Endothelial cell of umbilical vein (primary cell): ENCODE measurements around the gene MUC7. TPM values are rescaled to one million over a fixed set of nuclear protein-coding genes. Genes with fewer than 3 reads are reported as not detected.

Source experiments
- BruUV-seq: library from RNA; stranded (reverse); fragments of 400-500 nt; replicated peaks from 2 replicates; lab custom pipeline; 2021; lab: Mats Ljungman, UMichigan
- CTCF ChIA-PET: fragments of 300-600, 350-600 bp; sonication (Branson Sonifier 250); formaldehyde crosslinking; loops from one replicate; lab custom pipeline; 2021; ENCODE audit warnings: antibody characterized with exemption, inconsistent platforms; lab: Charles Lee
- POLR2A ChIA-PET: fragments of 300-600, 350-600 bp; sonication (Branson Sonifier 250); formaldehyde crosslinking; loops from one replicate; lab custom pipeline; 2021; ENCODE audit warnings: antibody characterized with exemption, inconsistent platforms; lab: Charles Lee
- DNase-seq: peaks from one replicate; pipeline ENCODE4 v3.0.0-alpha.2; 2011; ENCODE audit warnings: low read depth, low spot score
- FAIRE-seq: peaks from 2 replicates; lab custom pipeline; 2011; peaks lifted over from hg19 to GRCh38; lab: Jason Lieb, UNC
- H2AFZ ChIP-seq: 2 replicates; pipeline ENCODE4 v1.6.0; 2012; ENCODE audit warnings: low read depth, low read length, control low read depth, inconsistent platforms
- H3K27ac ChIP-seq: 2 replicates; pipeline ENCODE4 v1.5.1; 2011; ENCODE audit warnings: low read depth, mild to moderate bottlenecking, control low read depth, low read length, moderate library complexity; ENCODE audit not compliant: insufficient read depth
- H3K27me3 ChIP-seq, 2 experiments: 2 replicates each; pipeline versions ENCODE4 v1.6.0 to v1.6.1; 2011; ENCODE audit warnings: low read length in 2 of 2, mixed read lengths in 1 of 2; ENCODE audit not compliant: control insufficient read depth in 2 of 2, insufficient read depth in 2 of 2
- H3K36me3 ChIP-seq, 2 experiments: 2 replicates in 1 of 2; 3 replicates in 1 of 2; pipeline ENCODE4 v1.5.1; 2011; ENCODE audit warnings: low read length in 2 of 2, mild to moderate bottlenecking in 1 of 2, moderate library complexity in 1 of 2; ENCODE audit not compliant: control insufficient read depth in 2 of 2, insufficient read depth in 2 of 2; ENCODE audit errors: extremely low read depth in 1 of 2
- H3K4me1 ChIP-seq: 3 replicates; pipeline ENCODE4 v1.5.1; 2011; ENCODE audit warnings: mild to moderate bottlenecking, low read length; ENCODE audit not compliant: control insufficient read depth, insufficient read depth; ENCODE audit errors: extremely low read depth
- H3K4me2 ChIP-seq: 2 replicates; pipeline ENCODE4 v1.6.1; 2011; ENCODE audit warnings: low read length, control low read depth, mixed read lengths; ENCODE audit not compliant: insufficient read depth
- H3K4me3 ChIP-seq, 3 experiments: fragments of 200-600 bp in 1 of 3; sonication (generic), shearing (Covaris generic) in 1 of 3; replicated peaks in 1 of 3; 2 replicates each; pipeline ENCODE4 v1.5.1; 2011 to 2016; ENCODE audit warnings: control low read depth in 3 of 3, low read length in 3 of 3, mild to moderate bottlenecking in 2 of 3, inconsistent platforms in 1 of 3, low read depth in 1 of 3, moderate library complexity in 1 of 3; ENCODE audit not compliant: insufficient read depth in 1 of 3
- H3K79me2 ChIP-seq: 2 replicates; pipeline ENCODE4 v1.6.0; 2012; ENCODE audit warnings: low read length, inconsistent platforms; ENCODE audit not compliant: control insufficient read depth, insufficient read depth
- H3K9ac ChIP-seq: replicated peaks from 2 replicates; pipeline ENCODE3; 2011; ENCODE audit warnings: low read length, control low read depth; ENCODE audit not compliant: insufficient read depth; ENCODE audit errors: extremely low read depth
- H3K9me1 ChIP-seq: replicated peaks from 3 replicates; pipeline ENCODE4 v1.6.0; 2011; ENCODE audit warnings: mild to moderate bottlenecking, low read length; ENCODE audit not compliant: control insufficient read depth, insufficient read depth; ENCODE audit errors: extremely low read depth
- H3K9me3 ChIP-seq: replicated peaks from 2 replicates; pipeline ENCODE4 v1.5.1; 2012; ENCODE audit warnings: low read length, inconsistent platforms; ENCODE audit not compliant: control insufficient read depth, insufficient read depth
- H4K20me1 ChIP-seq: replicated peaks from 2 replicates; pipeline ENCODE3; 2011; ENCODE audit warnings: mild to moderate bottlenecking, low read length; ENCODE audit not compliant: control insufficient read depth, insufficient read depth; ENCODE audit errors: extremely low read depth
- CTCF ChIP-seq, 2 donors: IDR thresholded peaks; 1 replicate in 1 of 2; 2 replicates in 1 of 2; pipeline ENCODE4 v1.5.1; 2011; ENCODE audit warnings: low read length in 2 of 2, mild to moderate bottlenecking in 2 of 2, moderate library complexity in 2 of 2, control low read depth in 1 of 2, inconsistent platforms in 1 of 2, low read depth in 1 of 2; ENCODE audit not compliant: insufficient read depth in 1 of 2; ENCODE audit errors: extremely low read depth in 1 of 2
- EZH2 ChIP-seq: IDR thresholded peaks from 2 replicates; pipeline ENCODE4 v1.6.1; 2012; ENCODE audit warnings: borderline replicate concordance, low read depth, mild to moderate bottlenecking, moderate library complexity, low read length, inconsistent platforms; ENCODE audit not compliant: severe bottlenecking
- GATA2 ChIP-seq: IDR thresholded peaks from 2 replicates; pipeline ENCODE4 v1.7.0; 2011; ENCODE audit warnings: low read depth, mild to moderate bottlenecking, moderate library complexity, mixed read lengths, low read length; ENCODE audit not compliant: insufficient read length, insufficient read depth
- JUN ChIP-seq: IDR thresholded peaks from 2 replicates; pipeline ENCODE4 v1.6.1; 2011; ENCODE audit warnings: borderline replicate concordance, low read depth; ENCODE audit not compliant: insufficient read length, insufficient read depth
- POLR2A ChIP-seq: IDR thresholded peaks from 2 replicates; pipeline ENCODE4 v1.6.1; 2012; ENCODE audit warnings: low read depth, mild to moderate bottlenecking, control low read depth, low read length
- POLR2AphosphoS5 ChIP-seq: IDR thresholded peaks from 2 replicates; pipeline ENCODE4 v1.6.1; 2012; ENCODE audit warnings: low read depth, mild to moderate bottlenecking, control low read depth, low read length, moderate library complexity; ENCODE audit not compliant: insufficient read depth
- dilution Hi-C: fragments of 300-500 bp; cut with MboI; formaldehyde crosslinking; loops from one replicate; pipeline ENCODE4 v1.15.0; 2019; ENCODE audit warnings: low sequenced_read_pairs; ENCODE audit not compliant: extremely low pct_ligation_motif_present
- intact Hi-C: fragments of 100-400 bp; cut with micrococcal nuclease; formaldehyde crosslinking; loops from one replicate; pipeline ENCODE4 v1.10.0; 2022
- polyA plus RNA-seq, 4 experiments: library from polyadenylated mRNA; depleted of rRNA in 3 of 4; stranded (reverse) in 3 of 4; unstranded in 1 of 4; fragments of >200 nt; gene quantifications; 2 replicates each; pipeline versions ENCODE4 v1.2.1 to v1.2.3, GENCODE V29; 2011 to 2012; ENCODE audit warnings: missing spikeins in 1 of 4
- total RNA-seq: library from RNA; stranded (reverse); gene quantifications from 2 replicates; pipeline ENCODE4 v1.2.3, GENCODE V29; 2021

Gene MUC7
- total and polyA plus RNA-seq, 2 donors (not counting 3 experiments of a cell fraction or from before 2014, with no cell fraction given): not detected

GRCh38 chr4:70505151-70505748 is 33.3 kb downstream of the MUC7 start:
- Histone ChIP-seq H3K9ac (no peak overlapping the region), H3K27ac (no peak overlapping the region), H3K4me1 (no peaks in the 10 kb centered on the region), H3K79me2 (no peaks in the 10 kb centered on the region), H3K36me3 (no peaks in the 10 kb centered on the region), H2AFZ (no peak overlapping the region), H3K9me1 (no peaks in the 10 kb centered on the region), H4K20me1 (no peaks in the 10 kb centered on the region), H3K4me2 (no peak overlapping the region), H3K9me3 (no peaks in the 10 kb centered on the region), H3K27me3 (peaks cover 0 to 1% of the 10 kb centered on the region in 2 experiments), H3K4me3 (no peak overlapping the region)
- CTCF ChIA-PET: interaction anchor here (0.7 to 3.4 kb wide), 8 partner anchors 13 to 1187 kb away, joined by 3 to 21 read pairs (median 4); no protein-coding TSS in a partner anchor
- peak; percentile 93 for FAIRE-seq
- intact Hi-C loops: loop anchor here (1.0 kb wide), 2 partner anchors 609 to 816 kb away; no protein-coding TSS in a partner anchor
- no peak for TF ChIP-seq POLR2A
- TF ChIP-seq EZH2: no peak
- TF ChIP-seq POLR2AphosphoS5: no peak
- TF ChIP-seq CTCF (IDR thresholded peaks at IDR 0.05; ENCODE audit: extremely low read depth in 1 of 2, insufficient read depth in 1 of 2, low read depth in 1 of 2, low read length in 2 of 2): peak; percentile 90 to 94
- dilution Hi-C loops: no loop called here
- POLR2A ChIA-PET: no interaction called here
- no TSS peak for BruUV-seq
- DNase-seq: peak; percentile 54

GRCh38 chr4:70508801-70509200 is 36.8 kb downstream of the MUC7 start:
- CTCF ChIA-PET: no interaction called here
- FAIRE-seq: no peak

More at GRCh38 chr4:70508801-70509200, 36.8 kb downstream of the MUC7 start:
- Histone ChIP-seq H2AFZ (no peak overlapping the region), H3K79me2 (no peaks in the 10 kb centered on the region), H3K36me3 (no peaks in the 10 kb centered on the region), H3K4me3 (no peak overlapping the region), H3K4me2 (no peak overlapping the region), H3K9me3 (no peaks in the 10 kb centered on the region), H3K9ac (no peak overlapping the region), H4K20me1 (no peaks in the 10 kb centered on the region), H3K27ac (no peak overlapping the region), H3K4me1 (no peaks in the 10 kb centered on the region), H3K9me1 (no peaks in the 10 kb centered on the region), H3K27me3 (peaks cover 0 to 1% of the 10 kb centered on the region in 2 experiments)
- POLR2A ChIA-PET: no interaction called here
- intact Hi-C loops (no loop called here), dilution Hi-C loops (no loop called here)
- TF ChIP-seq POLR2AphosphoS5 (no peak), GATA2 (no peak), JUN (no peak), CTCF (IDR thresholded peaks at IDR 0.05; ENCODE audit: extremely low read depth in 1 of 2, insufficient read depth in 1 of 2, low read depth in 1 of 2, low read length in 2 of 2) (no peak)
- DNase-seq: no peak
- no TSS peak for BruUV-seq
